H9 (cell line): ENCODE results near the gene LRRC51. TPM values are rescaled to one million over a fixed set of nuclear protein-coding genes. Genes with fewer than 3 reads are reported as not detected.

Source experiments
- DNase-seq: peaks from one replicate; pipeline ENCODE4 v3.0.0-alpha.2; 2017
- H2AFZ ChIP-seq: one replicate; pipeline ENCODE4 v1.6.1; 2013; ENCODE audit warnings: mild to moderate bottlenecking, low read length, control low read depth, moderate library complexity
- H2AK5ac ChIP-seq: 2 replicates; pipeline ENCODE4 v1.6.1; 2013; ENCODE audit warnings: low read length, control low read depth, mixed read lengths; ENCODE audit not compliant: insufficient read length
- H2BK120ac ChIP-seq: one replicate; pipeline ENCODE4 v1.6.1; 2013; ENCODE audit warnings: low read depth, mild to moderate bottlenecking, low read length, control low read depth, inconsistent platforms; ENCODE audit not compliant: poor library complexity, severe bottlenecking
- H2BK12ac ChIP-seq: 2 replicates; pipeline ENCODE4 v1.6.1; 2013; ENCODE audit warnings: low read length, control low read depth, mixed read lengths, low read depth; ENCODE audit not compliant: insufficient read length
- H2BK15ac ChIP-seq: 2 replicates; pipeline ENCODE4 v1.6.1; 2013; ENCODE audit warnings: low read depth, low read length, control low read depth
- H2BK20ac ChIP-seq: one replicate; pipeline ENCODE4 v1.6.1; 2013; ENCODE audit warnings: low read depth, mild to moderate bottlenecking, low read length, control low read depth, inconsistent platforms; ENCODE audit not compliant: poor library complexity, severe bottlenecking
- H2BK5ac ChIP-seq: 2 replicates; pipeline ENCODE4 v1.6.1; 2013; ENCODE audit warnings: low read length, control low read depth, mixed read lengths; ENCODE audit not compliant: insufficient read length
- H3K14ac ChIP-seq: 2 replicates; pipeline ENCODE4 v1.6.1; 2013; ENCODE audit warnings: low read length, control low read depth; ENCODE audit not compliant: insufficient read depth
- H3K18ac ChIP-seq: 2 replicates; pipeline ENCODE4 v1.6.1; 2013; ENCODE audit warnings: low read depth, mild to moderate bottlenecking, mixed read lengths, low read length, control low read depth; ENCODE audit not compliant: insufficient read length
- H3K23ac ChIP-seq: 2 replicates; pipeline ENCODE4 v1.6.1; 2013; ENCODE audit warnings: low read length, control low read depth, mixed read lengths, low read depth; ENCODE audit not compliant: insufficient read length
- H3K23me2 ChIP-seq: 2 replicates; pipeline ENCODE4 v1.6.1; 2013; ENCODE audit warnings: low read depth, mild to moderate bottlenecking, mixed read lengths, low read length, control low read depth; ENCODE audit not compliant: insufficient read length, poor library complexity, severe bottlenecking
- H3K27ac ChIP-seq: 2 replicates; pipeline ENCODE4 v1.5.1; 2013; ENCODE audit warnings: low read length, control low read depth, mixed read lengths, low read depth; ENCODE audit not compliant: insufficient read length
- H3K27me3 ChIP-seq: 2 replicates; pipeline ENCODE4 v1.6.1; 2013; ENCODE audit warnings: low read length, control low read depth, inconsistent platforms; ENCODE audit not compliant: insufficient read depth
- H3K4ac ChIP-seq: 2 replicates; pipeline ENCODE4 v1.6.1; 2013; ENCODE audit warnings: low read depth, mild to moderate bottlenecking, control low read depth, inconsistent platforms, low read length, moderate library complexity
- H3K4me1 ChIP-seq: 2 replicates; pipeline ENCODE4 v1.6.1; 2013; ENCODE audit warnings: low read length, control low read depth, inconsistent platforms; ENCODE audit not compliant: insufficient read depth
- H3K4me2 ChIP-seq: 2 replicates; pipeline ENCODE4 v1.6.1; 2013; ENCODE audit warnings: low read length, control low read depth, mixed read lengths; ENCODE audit not compliant: insufficient read length, insufficient read depth
- H3K56ac ChIP-seq: 2 replicates; pipeline ENCODE4 v1.6.1; 2013; ENCODE audit warnings: low read depth, mild to moderate bottlenecking, mixed read lengths, low read length, control low read depth; ENCODE audit not compliant: insufficient read length
- H3K79me1 ChIP-seq: 2 replicates; pipeline ENCODE4 v1.6.1; 2013; ENCODE audit warnings: low read depth, mild to moderate bottlenecking, moderate library complexity, low read length, control low read depth, inconsistent platforms; ENCODE audit not compliant: insufficient read depth, poor library complexity, severe bottlenecking
- H3K79me2 ChIP-seq: 2 replicates; pipeline ENCODE4 v1.6.1; 2013; ENCODE audit warnings: low read length, control low read depth, inconsistent platforms; ENCODE audit not compliant: insufficient read depth
- H3K9ac ChIP-seq: 2 replicates; pipeline ENCODE4 v1.6.1; 2013; ENCODE audit warnings: low read length, control low read depth, mixed read lengths; ENCODE audit not compliant: insufficient read length; ENCODE audit errors: extremely low read depth
- H3K9me3 ChIP-seq: one replicate; pipeline ENCODE4 v1.6.1; 2013; ENCODE audit warnings: low read depth, low read length, inconsistent platforms; ENCODE audit not compliant: control insufficient read depth
- H3T11ph ChIP-seq: one replicate; pipeline ENCODE4 v1.6.1; 2013; ENCODE audit warnings: mild to moderate bottlenecking, low read length, control low read depth, inconsistent platforms
- H4K20me1 ChIP-seq: one replicate; pipeline ENCODE4 v1.6.1; 2013; ENCODE audit not compliant: control insufficient read depth, insufficient read length, insufficient read depth
- H4K5ac ChIP-seq: 2 replicates; pipeline ENCODE4 v1.6.1; 2013; ENCODE audit warnings: low read depth, mild to moderate bottlenecking, mixed read lengths, low read length, control low read depth; ENCODE audit not compliant: insufficient read length
- H4K8ac ChIP-seq: replicated peaks from 2 replicates; pipeline ENCODE4 v1.6.1; 2013; ENCODE audit warnings: low read length, control low read depth, mixed read lengths, low read depth; ENCODE audit not compliant: insufficient read length
- H4K91ac ChIP-seq: 2 replicates; pipeline ENCODE4 v1.6.1; 2013; ENCODE audit warnings: low read depth, mild to moderate bottlenecking, moderate library complexity, mixed read lengths, low read length, control low read depth; ENCODE audit not compliant: insufficient read length
- H3K27ac Mint-ChIP-seq, 3 experiments: 2 replicates in 2 of 3; 3 replicates in 1 of 3; pipeline ENCODE4 v1.8.0; 2020 to 2021; ENCODE audit warnings: mixed read lengths in 3 of 3, mild to moderate bottlenecking in 1 of 3, moderate library complexity in 1 of 3
- H3K27me3 Mint-ChIP-seq: 2 replicates; pipeline ENCODE4 v1.8.0; 2021; ENCODE audit warnings: low read depth, mild to moderate bottlenecking, moderate library complexity, mixed read lengths
- H3K36me3 Mint-ChIP-seq, 3 experiments: 2 replicates in 2 of 3; 3 replicates in 1 of 3; pipeline ENCODE4 v1.8.0; 2020 to 2021; ENCODE audit warnings: low read depth in 3 of 3, mixed read lengths in 3 of 3; ENCODE audit not compliant: insufficient read depth in 1 of 3
- H3K4me1 Mint-ChIP-seq, 2 experiments: 2 replicates each; pipeline ENCODE4 v1.8.0; 2020; ENCODE audit warnings: mixed read lengths in 2 of 2
- H3K4me3 Mint-ChIP-seq, 2 experiments: 2 replicates in 1 of 2; 3 replicates in 1 of 2; pipeline ENCODE4 v1.8.0; 2020 to 2021; ENCODE audit warnings: mild to moderate bottlenecking in 2 of 2, mixed read lengths in 2 of 2, moderate library complexity in 1 of 2
- H3K9me3 Mint-ChIP-seq, 2 experiments: 2 replicates in 1 of 2; 3 replicates in 1 of 2; pipeline ENCODE4 v1.8.0; 2020; ENCODE audit warnings: mild to moderate bottlenecking in 2 of 2, mixed read lengths in 2 of 2, moderate library complexity in 1 of 2
- CTCF ChIP-seq: fragments of 200-600 bp; sonication (generic); conservative IDR thresholded peaks from 3 replicates; pipeline ENCODE4 v1.8.0; 2021; ENCODE audit warnings: antibody characterized with exemption, mild to moderate bottlenecking
- WGBS: extraction: QIAGEN DNeasy Blood & Tissue Kit; methylation state at CpG from one replicate; pipeline ENCODE4 v1.1.7; 2013; ENCODE audit warnings: missing lambda C conversion rate, low lambda C conversion rate, mixed read lengths; ENCODE audit not compliant: insufficient read length; ENCODE audit errors: extremely low coverage; 5-methylcytosine and 5-hydroxymethylcytosine counted together
- total RNA-seq: library from RNA; stranded (reverse); gene quantifications from 2 replicates; pipeline ENCODE4 v1.2.1, GENCODE V29; 2021

The LRRC51 gene
- total RNA-seq, 1 experiment from 2014 or later, result 3.1 TPM

- Histone ChIP-seq H3K56ac (no peak overlapping the region), H4K20me1 (no peaks in the 10 kb centered on the region), H2AK5ac (no peak overlapping the region), H3K27me3 (no peaks in the 10 kb centered on the region), H4K8ac (no peak overlapping the region), H2AFZ (no peak overlapping the region), H2BK120ac (no peak overlapping the region), H2BK15ac (no peak overlapping the region), H2BK5ac (no peak overlapping the region), H3K23ac (no peak overlapping the region), H3K4ac (no peak overlapping the region), H3K18ac (no peak overlapping the region), H3K79me2 (peaks cover 2% of the 10 kb centered on the region; the same call in 1 of the 2 replicates), H3K4me1 (peaks cover 5% of the 10 kb centered on the region; the same call in 1 of the 2 replicates), H3T11ph (no peak overlapping the region), H3K4me2 (no peak overlapping the region), H4K5ac (no peak overlapping the region), H3K79me1 (peaks cover 4% of the 10 kb centered on the region), H3K27ac (no peak overlapping the region), H2BK12ac (no peak overlapping the region), H3K14ac (no peak overlapping the region), H3K23me2 (no peaks in the 10 kb centered on the region), H2BK20ac (no peak overlapping the region), H3K9me3 (no peaks in the 10 kb centered on the region), H3K9ac (no peak overlapping the region), H4K91ac (no peak overlapping the region)
- no CpG with 5 or more reads among the region's 2 CpGs for WGBS
- Mint-ChIP-seq H3K27ac (peak overlapping the region; percentile 2 to 76 (median 36); a peak in 4 of 7 replicates), H3K36me3 (peaks cover 1 to 23% (median 18%) of the 10 kb centered on the region in 3 experiments; a peak in 6 of 7 replicates), H3K4me3 (no peak overlapping the region), H3K4me1 (peaks cover 36 to 44% of the 10 kb centered on the region in 2 experiments), H3K9me3 (no peaks in the 10 kb centered on the region), H3K27me3 (no peaks in the 10 kb centered on the region)
- TF ChIP-seq CTCF, result no peak
- peak; percentile 42 for DNase-seq
Measured at GRCh38 chr11:72069787-72070251, 10.8 kb upstream of the LRRC51 start.
